ENCODE data around the gene PRKAR1B. TPM values are rescaled to one million over a fixed set of nuclear protein-coding genes. Genes with fewer than 3 reads are reported as not detected.

Gene PRKAR1B
- total RNA-seq, 2 experiments from 2014 or later = 15.5 to 15.8 TPM

DNA sequence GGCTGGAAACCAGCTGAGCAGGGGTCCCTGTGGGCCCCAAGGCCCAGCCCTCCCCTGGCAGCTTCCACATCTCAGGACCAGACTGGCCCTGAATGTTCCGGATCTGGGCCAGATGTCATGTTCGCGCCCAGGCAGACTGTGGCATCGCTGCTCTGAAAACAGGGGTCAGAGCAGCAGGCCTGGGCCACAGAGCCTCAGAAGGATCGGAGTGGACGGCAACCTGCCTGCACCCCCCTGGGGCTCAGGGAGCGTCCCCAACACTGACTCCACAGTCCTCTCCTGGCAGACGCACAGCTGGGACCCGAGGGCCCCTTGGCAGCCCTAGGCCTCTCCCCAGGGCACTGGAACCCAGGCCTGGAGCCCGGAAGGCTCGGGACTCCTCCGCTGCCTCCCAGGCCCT lies 91.9 kb downstream of the PRKAR1B start:
- Mint-ChIP-seq H3K9me3 (no peaks in the 10 kb centered on the region), H3K27me3 (ENCODE audit: low read depth) (no peaks in the 10 kb centered on the region), H3K36me3 (ENCODE audit: low read depth) (peaks cover 2% of the 10 kb centered on the region), H3K4me1 (ENCODE audit: low read depth) (peaks cover 11% of the 10 kb centered on the region), H3K27ac (no peak overlapping the region), H3K4me3 (no peak overlapping the region)
- no peak for DNase-seq
- intact Hi-C loops (cut with micrococcal nuclease) = no loop called here
- CTCF ChIA-PET = interaction anchor here (2.4 kb wide), 1 partner anchor 302 kb away, joined by 8 read pairs; no protein-coding TSS in a partner anchor

DNA sequence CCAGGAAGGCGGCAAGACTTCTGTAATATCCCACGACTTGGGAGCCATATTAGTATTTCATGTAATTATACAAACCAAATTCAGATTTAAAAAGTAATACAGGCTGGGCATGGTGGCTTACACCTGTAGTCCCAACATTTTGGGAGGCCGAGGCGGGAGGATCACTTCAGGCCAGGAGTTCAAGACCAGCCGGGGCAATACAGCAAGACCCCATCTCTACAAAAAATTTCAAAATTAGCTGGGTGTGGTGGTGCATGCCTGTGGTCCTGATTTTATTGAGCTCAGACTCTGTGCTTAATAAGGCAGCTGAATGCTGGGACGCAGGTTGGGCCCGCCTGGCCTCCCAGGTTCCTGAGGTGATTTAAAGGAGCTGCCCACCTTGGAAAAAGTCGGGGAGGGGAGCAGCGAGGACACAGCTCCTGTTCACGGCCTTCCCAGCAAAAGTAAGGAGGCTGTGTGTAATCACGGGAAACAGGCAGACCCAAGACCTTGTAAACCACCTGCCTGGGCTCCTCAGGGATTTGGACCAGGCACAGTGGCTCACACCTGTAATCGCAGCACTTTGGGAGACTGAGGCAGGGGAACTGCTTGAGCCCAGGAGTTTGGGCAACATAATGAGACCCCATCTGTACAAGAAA lies 93.6 kb downstream of the PRKAR1B start:
- Mint-ChIP-seq H3K36me3 (ENCODE audit: low read depth) (peaks cover 2% of the 10 kb centered on the region), H3K27me3 (ENCODE audit: low read depth) (no peaks in the 10 kb centered on the region), H3K4me1 (ENCODE audit: low read depth) (peaks cover 6% of the 10 kb centered on the region), H3K27ac (no peak overlapping the region), H3K4me3 (no peak overlapping the region), H3K9me3 (no peaks in the 10 kb centered on the region)
- CTCF ChIA-PET = interaction anchor here (0.7 kb wide), 1 partner anchor 300 kb away, joined by 3 read pairs; no protein-coding TSS in a partner anchor
- DNase-seq = no peak
- intact Hi-C loops (cut with micrococcal nuclease) = no loop called here

DNA sequence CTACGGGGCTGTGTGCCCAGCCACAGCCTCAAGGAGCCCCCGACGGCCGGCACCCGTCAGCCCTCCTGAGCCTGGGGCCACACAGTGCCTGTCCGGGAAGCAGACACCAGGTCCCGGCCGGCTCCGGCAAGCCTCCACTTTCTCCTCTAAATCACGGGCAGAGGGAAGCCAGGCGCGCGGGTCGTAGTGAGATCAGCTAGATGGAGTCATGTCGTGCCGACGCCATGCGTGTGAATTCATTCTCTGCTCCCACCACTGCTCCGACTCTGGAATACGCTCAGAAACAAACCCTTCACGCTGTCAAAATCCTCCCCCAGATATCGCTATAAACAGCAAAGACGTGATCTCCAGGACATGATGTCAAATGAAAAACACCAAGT lies 94.3 kb downstream of the PRKAR1B start:
- intact Hi-C loops (cut with micrococcal nuclease) = no loop called here
- no peaks in the 10 kb centered on the region for H3K27me3 Mint-ChIP-seq (ENCODE audit: low read depth)

DNA sequence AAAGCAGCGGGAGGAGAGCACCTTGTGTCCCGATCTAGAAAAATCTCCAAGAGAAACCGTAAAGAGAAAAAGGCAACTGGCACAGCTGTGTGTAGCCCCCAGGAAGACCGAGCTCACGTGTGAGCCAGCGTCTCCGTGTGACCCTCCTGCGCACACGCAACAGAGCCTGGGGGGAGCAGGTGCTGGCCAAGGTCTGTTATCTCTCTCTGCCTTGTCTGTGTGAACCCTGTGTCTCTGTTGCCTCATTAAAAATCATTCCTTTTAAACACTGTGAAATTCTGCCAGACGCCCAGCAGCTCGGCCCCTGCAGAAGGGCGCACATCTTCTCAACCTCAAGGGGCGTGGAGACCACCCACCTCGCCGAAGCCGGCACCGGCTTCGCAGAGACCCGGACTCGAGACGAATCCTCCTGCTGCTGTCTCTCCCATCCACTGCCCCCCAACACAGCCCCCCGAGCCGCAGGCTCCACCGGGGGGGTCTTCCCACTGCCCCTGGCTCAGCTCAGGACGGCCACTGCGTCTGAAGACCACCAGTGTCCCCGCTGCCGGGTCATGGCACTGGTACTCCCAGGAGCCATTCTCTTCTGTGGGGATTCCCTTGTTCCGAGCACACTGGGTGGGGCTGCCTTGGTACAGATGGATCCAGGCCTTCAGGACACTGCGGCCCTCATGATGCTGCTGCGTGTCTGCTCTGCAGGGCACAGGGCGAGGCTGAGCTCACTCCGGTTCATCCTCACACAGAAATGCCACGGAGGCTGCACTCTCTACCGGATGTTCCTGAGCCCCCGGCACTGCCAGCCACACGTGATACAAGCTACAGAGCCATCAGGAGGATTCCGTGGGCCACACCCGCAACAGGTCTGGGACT lies 94.9 kb downstream of the PRKAR1B start:
- Mint-ChIP-seq H3K27ac (no peak overlapping the region), H3K9me3 (no peaks in the 10 kb centered on the region), H3K4me1 (ENCODE audit: low read depth) (peaks cover 6% of the 10 kb centered on the region), H3K4me3 (no peak overlapping the region), H3K27me3 (ENCODE audit: low read depth) (no peaks in the 10 kb centered on the region), H3K36me3 (ENCODE audit: low read depth) (peaks cover 2% of the 10 kb centered on the region)
- intact Hi-C loops (cut with micrococcal nuclease) = no loop called here
- DNase-seq = no peak
- CTCF ChIA-PET = no interaction called here

More for the DNA sequence above, 94.3 kb downstream of the PRKAR1B start:
- Mint-ChIP-seq H3K4me1 (ENCODE audit: low read depth) (peaks cover 6% of the 10 kb centered on the region), H3K27ac (no peak overlapping the region), H3K4me3 (no peak overlapping the region), H3K9me3 (no peaks in the 10 kb centered on the region), H3K36me3 (ENCODE audit: low read depth) (peaks cover 2% of the 10 kb centered on the region)
- DNase-seq = no peak
- CTCF ChIA-PET = no interaction called here

DNA sequence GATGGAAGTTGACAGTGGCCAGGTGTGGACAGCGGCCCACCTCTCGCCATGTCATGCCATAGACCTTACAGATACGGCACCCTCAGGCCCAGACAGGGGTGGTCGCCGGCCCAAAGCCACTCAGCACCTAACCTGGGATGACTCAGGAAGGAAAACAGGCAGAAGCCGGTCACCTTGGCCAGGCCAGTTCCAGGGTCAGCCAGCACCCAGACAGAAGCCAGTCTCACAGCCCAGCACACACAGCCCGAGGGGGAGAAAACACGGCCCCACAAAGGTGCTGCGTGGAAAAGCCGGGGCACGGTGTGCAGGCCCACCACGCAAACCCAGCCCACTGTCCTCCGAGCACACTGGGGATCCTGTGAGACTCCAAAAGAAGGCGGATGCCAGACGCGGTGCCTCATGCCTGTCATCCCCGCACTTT lies 95.8 kb downstream of the PRKAR1B start:
- CTCF ChIA-PET = no interaction called here
- H3K27ac Mint-ChIP-seq = no peak overlapping the region
- H3K4me1 Mint-ChIP-seq (ENCODE audit: low read depth) = peaks cover under 1% of the 10 kb centered on the region
- H3K27me3 Mint-ChIP-seq (ENCODE audit: low read depth) = no peaks in the 10 kb centered on the region
- no peak overlapping the region for H3K4me3 Mint-ChIP-seq
- intact Hi-C loops (cut with micrococcal nuclease) = no loop called here
- peaks cover under 1% of the 10 kb centered on the region for H3K9me3 Mint-ChIP-seq
- DNase-seq = no peak
- H3K36me3 Mint-ChIP-seq (ENCODE audit: low read depth) = peaks cover under 1% of the 10 kb centered on the region

DNA sequence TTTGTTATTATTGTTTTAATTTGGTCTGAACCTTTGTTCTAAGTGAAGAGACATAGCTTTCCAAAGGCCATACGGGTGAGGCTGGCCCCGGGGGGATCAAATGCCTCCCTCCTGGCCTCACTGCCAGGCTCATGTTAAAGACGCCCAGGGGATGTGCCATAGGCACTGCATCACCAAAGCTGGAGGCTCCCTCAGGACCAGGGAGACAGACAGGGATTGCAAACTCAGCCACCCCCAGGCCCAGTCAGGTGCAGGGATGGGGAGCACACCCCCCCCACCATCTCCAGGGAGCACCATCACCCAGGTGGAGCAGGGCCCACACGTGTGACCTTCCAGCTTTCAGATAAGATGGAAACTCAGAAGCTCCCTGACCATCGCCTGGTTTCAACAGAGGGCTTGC lies 96.5 kb downstream of the PRKAR1B start:
- Mint-ChIP-seq H3K27ac (no peak overlapping the region), H3K36me3 (ENCODE audit: low read depth) (peaks cover 4% of the 10 kb centered on the region), H3K27me3 (ENCODE audit: low read depth) (no peaks in the 10 kb centered on the region), H3K9me3 (peaks cover 4% of the 10 kb centered on the region), H3K4me3 (no peak overlapping the region), H3K4me1 (ENCODE audit: low read depth) (no peaks in the 10 kb centered on the region)
- intact Hi-C loops (cut with micrococcal nuclease) = no loop called here
- DNase-seq = no peak
- CTCF ChIA-PET = interaction anchor here (0.6 kb wide), 1 partner anchor 201 kb away, joined by 3 read pairs; the partner anchor contains the start of gene SUN1

DNA sequence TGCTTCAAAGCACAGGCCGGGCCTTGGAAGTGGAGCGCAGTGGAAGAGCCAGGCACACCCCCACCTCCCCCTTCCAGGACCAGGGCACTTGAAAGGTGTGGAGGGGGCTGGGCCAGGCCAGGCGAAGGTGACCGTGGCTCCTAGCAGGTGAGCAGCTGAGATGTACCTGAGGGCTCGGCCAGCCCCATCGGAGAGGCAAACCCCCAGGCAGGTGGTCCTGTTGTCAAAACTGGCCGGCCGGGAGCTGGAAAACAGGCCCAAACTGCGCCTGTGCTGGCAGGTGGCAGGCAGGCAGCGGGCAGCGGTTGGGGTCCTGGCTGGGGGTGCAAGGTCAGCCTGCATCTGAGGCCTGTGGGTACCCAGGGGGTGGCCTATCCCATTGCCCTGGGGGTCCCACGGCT lies 97.0 kb downstream of the PRKAR1B start:
- H3K27ac Mint-ChIP-seq = no peak overlapping the region
- H3K9me3 Mint-ChIP-seq = peaks cover 8% of the 10 kb centered on the region
- intact Hi-C loops (cut with micrococcal nuclease) = no loop called here
- no peak overlapping the region for H3K4me3 Mint-ChIP-seq
- CTCF ChIA-PET = interaction anchor here (0.6 kb wide), 1 partner anchor 202 kb away, joined by 3 read pairs; the partner anchor contains the start of gene SUN1
- H3K4me1 Mint-ChIP-seq (ENCODE audit: low read depth) = no peaks in the 10 kb centered on the region
- peaks cover 7% of the 10 kb centered on the region for H3K36me3 Mint-ChIP-seq (ENCODE audit: low read depth)
- no peaks in the 10 kb centered on the region for H3K27me3 Mint-ChIP-seq (ENCODE audit: low read depth)
- no peak for DNase-seq

DNA sequence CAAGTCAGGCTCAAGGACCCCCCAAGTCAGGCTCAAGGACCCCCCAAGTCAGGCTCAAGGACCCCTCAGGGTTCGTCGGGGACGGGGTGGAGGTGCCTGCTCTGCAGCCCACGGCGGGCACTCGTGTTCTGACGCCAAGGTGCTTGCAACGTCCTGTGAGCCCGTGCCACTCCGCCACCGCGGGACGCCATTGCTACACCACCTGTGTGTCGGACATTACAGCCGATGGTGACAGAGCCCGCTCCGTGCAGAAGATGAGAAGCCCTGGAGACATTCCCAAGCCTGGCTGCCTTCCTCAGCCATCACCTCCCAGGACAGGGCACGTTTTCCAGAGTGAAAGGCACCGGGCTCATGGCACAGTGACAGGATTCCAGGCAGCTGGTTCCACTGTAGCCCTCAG lies 98.3 kb downstream of the PRKAR1B start:
- peaks cover 7% of the 10 kb centered on the region for H3K4me1 Mint-ChIP-seq (ENCODE audit: low read depth)
- no peaks in the 10 kb centered on the region for H3K27me3 Mint-ChIP-seq (ENCODE audit: low read depth)
- no peak for DNase-seq
- H3K9me3 Mint-ChIP-seq = peaks cover 15% of the 10 kb centered on the region
- CTCF ChIA-PET = no interaction called here
- intact Hi-C loops (cut with micrococcal nuclease) = no loop called here
- peaks cover 13% of the 10 kb centered on the region for H3K36me3 Mint-ChIP-seq (ENCODE audit: low read depth)
- no peak overlapping the region for H3K27ac Mint-ChIP-seq
- H3K4me3 Mint-ChIP-seq = no peak overlapping the region

DNA sequence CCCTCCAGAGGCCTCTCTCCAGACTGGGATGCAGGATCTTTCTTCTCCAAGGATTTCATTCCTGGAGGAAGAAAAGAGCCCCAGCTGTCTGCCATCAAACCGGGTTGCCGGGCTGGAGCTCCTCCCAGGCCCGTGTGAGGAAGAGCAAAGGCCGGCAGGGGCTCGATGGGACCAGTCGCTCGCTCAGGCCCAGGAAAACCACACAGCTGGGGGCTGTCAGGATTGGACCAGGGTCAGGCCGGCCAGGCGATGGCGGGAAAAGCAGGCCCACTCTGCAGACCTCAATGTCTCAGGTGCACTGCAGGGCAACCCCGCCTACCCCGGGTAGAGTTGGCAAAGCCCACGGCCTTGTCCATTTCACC lies 98.7 kb downstream of the PRKAR1B start:
- CTCF ChIA-PET = no interaction called here
- Mint-ChIP-seq H3K27me3 (ENCODE audit: low read depth) (no peaks in the 10 kb centered on the region), H3K27ac (no peak overlapping the region), H3K4me3 (no peak overlapping the region), H3K4me1 (ENCODE audit: low read depth) (peaks cover 7% of the 10 kb centered on the region), H3K36me3 (ENCODE audit: low read depth) (peaks cover 18% of the 10 kb centered on the region), H3K9me3 (peaks cover 17% of the 10 kb centered on the region)
- DNase-seq = no peak
- intact Hi-C loops (cut with micrococcal nuclease) = no loop called here

DNA sequence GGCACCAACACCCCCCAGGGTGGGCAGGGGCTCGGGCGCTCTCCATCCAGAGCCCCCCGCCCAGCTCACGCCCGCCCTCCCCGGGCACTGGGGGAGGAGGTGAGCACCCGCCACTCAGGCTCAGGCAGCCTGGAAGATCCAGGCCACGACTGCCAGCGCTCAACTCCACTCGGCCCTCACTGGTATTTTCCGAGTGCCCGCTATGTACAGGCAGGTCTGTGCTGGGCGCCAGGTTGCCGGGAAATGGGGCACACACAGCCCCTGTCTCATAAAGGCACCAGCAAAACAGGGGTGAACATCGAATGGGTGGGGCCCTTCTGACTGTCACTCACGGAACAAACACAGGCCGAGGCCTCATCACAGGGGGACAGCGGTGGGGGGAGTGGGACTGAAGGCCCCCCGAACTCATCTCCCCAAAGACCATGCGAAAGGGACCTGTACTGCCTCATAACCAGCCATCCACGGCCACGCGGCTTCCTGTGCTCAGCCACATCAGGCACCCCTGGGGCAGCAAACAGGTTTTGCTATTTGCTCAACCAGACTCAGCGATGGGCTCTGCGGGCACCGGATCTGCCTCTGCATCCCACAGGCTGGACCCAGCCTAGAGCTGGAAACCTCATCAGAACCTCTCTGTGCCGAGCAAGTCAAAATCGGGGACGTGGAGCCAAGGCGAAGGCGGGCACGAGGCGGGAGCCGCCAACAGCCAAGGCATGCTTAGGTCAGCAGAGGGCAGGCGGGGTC lies 99.2 kb downstream of the PRKAR1B start:
- Mint-ChIP-seq H3K27me3 (ENCODE audit: low read depth) (no peaks in the 10 kb centered on the region), H3K9me3 (peaks cover 23% of the 10 kb centered on the region), H3K27ac (no peak overlapping the region), H3K4me3 (no peak overlapping the region), H3K36me3 (ENCODE audit: low read depth) (peaks cover 23% of the 10 kb centered on the region), H3K4me1 (ENCODE audit: low read depth) (peaks cover 7% of the 10 kb centered on the region)
- no peak for DNase-seq
- CTCF ChIA-PET = no interaction called here
- intact Hi-C loops (cut with micrococcal nuclease) = no loop called here

DNA sequence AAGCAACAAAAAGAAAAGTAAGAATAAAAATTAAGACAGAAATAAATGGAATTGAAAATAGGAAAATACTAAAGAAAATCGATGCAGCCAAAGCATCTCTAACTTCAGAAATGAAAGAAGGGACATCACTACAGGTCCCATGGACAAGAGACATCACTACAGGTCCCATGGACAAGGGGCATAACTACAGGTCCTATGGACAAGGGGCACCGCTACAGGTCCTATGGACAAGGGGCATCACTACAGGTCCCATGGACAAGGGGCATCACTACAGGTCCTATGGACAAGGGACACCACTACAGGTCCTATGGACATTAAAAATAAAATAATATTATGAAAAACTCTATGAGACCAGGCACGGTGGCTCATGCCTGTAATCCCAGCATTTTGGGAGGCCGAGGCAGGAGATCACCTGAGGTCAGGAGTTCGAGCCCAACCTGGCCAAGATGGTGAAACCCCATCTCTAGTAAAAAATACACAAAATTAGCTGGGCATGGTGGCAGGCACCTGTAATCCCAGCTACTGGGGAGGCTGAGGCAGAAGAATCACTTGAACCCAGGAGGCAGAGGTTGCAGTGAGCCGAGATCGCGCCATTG lies 101.6 kb downstream of the PRKAR1B start:
- intact Hi-C loops (cut with micrococcal nuclease) = no loop called here
- peaks cover 46% of the 10 kb centered on the region for H3K36me3 Mint-ChIP-seq (ENCODE audit: low read depth)
- H3K4me3 Mint-ChIP-seq = no peak overlapping the region
- no peaks in the 10 kb centered on the region for H3K27me3 Mint-ChIP-seq (ENCODE audit: low read depth)
- no peak for DNase-seq
- peaks cover 13% of the 10 kb centered on the region for H3K4me1 Mint-ChIP-seq (ENCODE audit: low read depth)
- CTCF ChIA-PET = interaction anchor here (0.7 kb wide), 1 partner anchor 69 kb away, joined by 5 read pairs; no protein-coding TSS in a partner anchor
- peaks cover 43% of the 10 kb centered on the region for H3K9me3 Mint-ChIP-seq
- no peak overlapping the region for H3K27ac Mint-ChIP-seq

DNA sequence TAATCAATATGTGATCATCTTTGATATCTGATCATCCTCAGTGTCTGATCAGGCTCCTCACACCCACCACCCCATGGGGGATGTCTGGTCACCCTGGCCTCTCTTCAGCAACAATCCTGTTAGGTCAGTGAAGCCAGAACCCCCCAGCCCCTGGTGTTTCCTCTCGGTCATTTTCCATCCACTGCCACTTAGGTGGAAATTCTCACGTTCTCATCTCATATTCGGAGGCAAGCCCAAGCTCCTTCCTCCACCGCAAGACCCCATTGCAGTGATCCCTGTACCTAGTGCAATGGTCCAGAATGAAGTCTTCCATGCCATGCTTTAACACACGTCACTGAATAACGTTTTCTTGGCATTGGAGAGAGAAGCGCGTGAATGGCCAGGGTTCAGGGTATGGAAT lies 103.6 kb downstream of the PRKAR1B start:
- H3K9me3 Mint-ChIP-seq = peaks cover 49% of the 10 kb centered on the region
- CTCF ChIA-PET = no interaction called here
- intact Hi-C loops (cut with micrococcal nuclease) = loop anchor here (5.0 kb wide), 1 partner anchor 476 kb away; no protein-coding TSS in a partner anchor
- DNase-seq = no peak
- H3K4me1 Mint-ChIP-seq (ENCODE audit: low read depth) = peaks cover 33% of the 10 kb centered on the region
- H3K4me3 Mint-ChIP-seq = no peak overlapping the region
- H3K36me3 Mint-ChIP-seq (ENCODE audit: low read depth) = peaks cover 58% of the 10 kb centered on the region
- no peak overlapping the region for H3K27ac Mint-ChIP-seq
- H3K27me3 Mint-ChIP-seq (ENCODE audit: low read depth) = no peaks in the 10 kb centered on the region

All from activated naive CD4-positive, alpha-beta T cell treated with anti-CD3 and anti-CD28 coated beads for 36 hours (primary cell).